GM06990 (cell line): ENCODE measurements around the gene CDKL5.

Experiments
- DNase-seq: peaks from one replicate; pipeline ENCODE4 v3.0.0-alpha.2; 2011; ENCODE audit not compliant: insufficient read length; ENCODE audit errors: extremely low read depth
- H3K27me3 ChIP-seq: replicated peaks from 2 replicates; pipeline ENCODE4 v1.6.0; 2011; ENCODE audit warnings: low read length; ENCODE audit not compliant: control insufficient read depth, insufficient read depth
- H3K36me3 ChIP-seq: 2 replicates; pipeline ENCODE4 v1.5.1; 2011; ENCODE audit warnings: low read length; ENCODE audit not compliant: control insufficient read depth, insufficient read depth
- H3K4me3 ChIP-seq: replicated peaks from 2 replicates; pipeline ENCODE4 v1.5.1; 2011; ENCODE audit warnings: low read depth, mild to moderate bottlenecking, control low read depth, low read length
- TF ChIP-seq, protein P1 (sequence below): IDR thresholded peaks from 2 replicates; pipeline ENCODE4 v1.5.1; 2011; ENCODE audit warnings: low read length, control low read depth, mild to moderate bottlenecking, inconsistent platforms; ENCODE audit not compliant: insufficient read depth, poor library complexity, severe bottlenecking

The CDKL5 gene

DNA sequence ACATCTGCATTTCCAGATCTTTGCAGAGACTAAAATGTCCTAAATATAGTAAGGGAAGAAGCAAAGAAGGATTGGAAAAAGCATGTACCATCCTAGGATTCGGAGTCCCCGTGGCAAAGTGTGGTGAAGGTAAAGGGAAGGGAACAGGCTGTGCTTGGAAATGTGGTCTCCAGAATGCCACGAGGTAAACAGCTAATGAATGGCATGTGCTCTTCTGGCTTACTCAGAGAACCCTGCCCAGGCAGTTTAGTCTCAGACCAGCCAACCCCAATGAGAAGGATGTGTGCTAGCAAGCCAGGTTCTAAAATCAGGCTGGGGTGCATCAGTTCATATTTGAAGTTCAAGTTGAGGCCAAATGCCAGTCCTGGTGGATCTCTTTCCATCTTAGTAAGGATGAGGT is 133.4 kb downstream of the CDKL5 start:
- no peaks in the 10 kb centered on the region for H3K36me3 ChIP-seq
- no peak for DNase-seq
- H3K27me3 ChIP-seq: no peaks in the 10 kb centered on the region
- TF ChIP-seq, protein P1, sequence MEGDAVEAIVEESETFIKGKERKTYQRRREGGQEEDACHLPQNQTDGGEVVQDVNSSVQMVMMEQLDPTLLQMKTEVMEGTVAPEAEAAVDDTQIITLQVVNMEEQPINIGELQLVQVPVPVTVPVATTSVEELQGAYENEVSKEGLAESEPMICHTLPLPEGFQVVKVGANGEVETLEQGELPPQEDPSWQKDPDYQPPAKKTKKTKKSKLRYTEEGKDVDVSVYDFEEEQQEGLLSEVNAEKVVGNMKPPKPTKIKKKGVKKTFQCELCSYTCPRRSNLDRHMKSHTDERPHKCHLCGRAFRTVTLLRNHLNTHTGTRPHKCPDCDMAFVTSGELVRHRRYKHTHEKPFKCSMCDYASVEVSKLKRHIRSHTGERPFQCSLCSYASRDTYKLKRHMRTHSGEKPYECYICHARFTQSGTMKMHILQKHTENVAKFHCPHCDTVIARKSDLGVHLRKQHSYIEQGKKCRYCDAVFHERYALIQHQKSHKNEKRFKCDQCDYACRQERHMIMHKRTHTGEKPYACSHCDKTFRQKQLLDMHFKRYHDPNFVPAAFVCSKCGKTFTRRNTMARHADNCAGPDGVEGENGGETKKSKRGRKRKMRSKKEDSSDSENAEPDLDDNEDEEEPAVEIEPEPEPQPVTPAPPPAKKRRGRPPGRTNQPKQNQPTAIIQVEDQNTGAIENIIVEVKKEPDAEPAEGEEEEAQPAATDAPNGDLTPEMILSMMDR: no peak
- H3K4me3 ChIP-seq: no peak overlapping the region

DNA sequence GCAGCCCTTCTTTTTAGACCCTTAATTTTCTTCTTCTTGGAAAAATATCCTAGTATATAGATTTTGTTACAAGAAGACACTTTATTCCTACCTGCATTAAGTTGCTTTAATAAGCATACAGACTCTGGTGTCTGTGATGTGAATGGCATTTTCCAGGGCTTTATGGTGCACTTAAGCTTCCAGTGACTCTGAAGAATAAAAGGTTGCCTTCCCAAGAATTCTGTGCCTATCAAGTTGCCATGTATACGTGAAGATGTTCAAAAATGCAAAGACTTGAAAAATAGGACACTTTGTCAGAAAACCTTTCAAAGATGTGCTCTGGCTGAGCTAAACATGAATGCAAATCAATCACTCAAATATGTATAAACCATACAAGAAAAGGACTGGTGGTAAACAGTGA is 135.6 kb downstream of the CDKL5 start:
- Histone ChIP-seq H3K27me3 (no peaks in the 10 kb centered on the region), H3K36me3 (no peaks in the 10 kb centered on the region), H3K4me3 (no peak overlapping the region)
- no peak for DNase-seq
- TF ChIP-seq, protein P1: no peak

DNA sequence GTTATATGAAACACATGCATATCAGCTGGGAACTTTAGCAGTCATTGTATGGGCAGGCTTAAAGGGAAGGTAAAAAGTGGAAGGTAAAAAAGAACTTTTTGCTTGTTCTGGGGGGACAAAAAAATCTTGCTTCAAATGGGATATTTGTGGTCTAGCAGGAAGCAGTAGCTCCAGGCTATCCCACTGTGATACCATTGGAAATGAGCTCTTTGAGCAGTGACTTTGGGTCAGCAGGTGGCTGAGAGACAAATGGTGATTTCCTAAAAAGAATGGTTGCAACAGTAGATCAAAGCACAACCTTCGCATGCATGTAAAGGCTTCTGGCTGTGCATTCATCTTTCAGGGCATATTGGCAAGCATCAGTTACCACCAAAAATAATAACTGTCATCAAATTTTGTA is 140.3 kb downstream of the CDKL5 start:
- no peak for DNase-seq
- Histone ChIP-seq H3K4me3 (no peak overlapping the region), H3K27me3 (no peaks in the 10 kb centered on the region), H3K36me3 (no peaks in the 10 kb centered on the region)
- TF ChIP-seq, protein P1: no peak

DNA sequence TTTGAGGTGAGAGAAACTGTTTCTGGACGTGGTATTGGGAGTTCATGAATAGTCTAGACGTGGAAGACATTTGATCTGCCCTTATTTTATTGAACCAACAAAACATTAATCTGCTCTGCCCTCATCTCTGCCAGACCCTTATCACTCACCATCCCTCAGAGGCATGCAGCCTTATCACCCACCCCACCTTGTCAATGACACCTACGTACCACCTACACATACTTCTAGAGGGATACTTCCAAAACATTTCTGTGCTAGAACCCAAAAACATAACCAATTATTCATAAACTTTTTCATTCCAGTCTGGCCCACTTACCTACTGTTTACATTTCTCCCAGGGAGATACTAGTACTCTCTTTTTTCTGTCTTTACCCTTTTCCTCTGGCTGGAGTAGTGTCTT is 141.3 kb downstream of the CDKL5 start:
- DNase-seq: no peak
- H3K36me3 ChIP-seq: no peaks in the 10 kb centered on the region
- no peaks in the 10 kb centered on the region; the same call in 1 of the 2 replicates for H3K27me3 ChIP-seq
- TF ChIP-seq, protein P1: no peak
- no peak overlapping the region for H3K4me3 ChIP-seq

DNA sequence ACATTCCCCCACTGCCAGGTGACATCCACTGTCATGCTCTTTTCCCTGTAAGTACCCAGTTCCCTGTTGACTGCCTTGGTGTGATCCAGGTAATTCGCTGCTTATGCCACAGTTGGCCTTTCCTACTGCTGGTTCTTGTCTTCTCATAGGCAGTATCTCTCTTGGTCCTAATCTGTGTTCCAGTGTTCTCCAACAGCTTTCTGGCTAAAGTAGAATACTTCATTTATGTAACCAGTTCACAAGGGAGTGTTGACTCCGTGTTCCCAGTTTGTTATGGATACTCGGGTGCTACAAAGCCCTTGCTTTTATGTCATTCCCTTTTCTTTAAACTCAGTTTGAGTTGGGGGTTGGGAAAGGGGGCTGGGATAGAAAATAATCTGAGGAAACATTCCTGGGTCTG is 148.1 kb downstream of the CDKL5 start:
- no peak for DNase-seq
- Histone ChIP-seq H3K27me3 (no peaks in the 10 kb centered on the region; the same call in 1 of the 2 replicates), H3K36me3 (no peaks in the 10 kb centered on the region), H3K4me3 (no peak overlapping the region)
- TF ChIP-seq, protein P1: no peak

DNA sequence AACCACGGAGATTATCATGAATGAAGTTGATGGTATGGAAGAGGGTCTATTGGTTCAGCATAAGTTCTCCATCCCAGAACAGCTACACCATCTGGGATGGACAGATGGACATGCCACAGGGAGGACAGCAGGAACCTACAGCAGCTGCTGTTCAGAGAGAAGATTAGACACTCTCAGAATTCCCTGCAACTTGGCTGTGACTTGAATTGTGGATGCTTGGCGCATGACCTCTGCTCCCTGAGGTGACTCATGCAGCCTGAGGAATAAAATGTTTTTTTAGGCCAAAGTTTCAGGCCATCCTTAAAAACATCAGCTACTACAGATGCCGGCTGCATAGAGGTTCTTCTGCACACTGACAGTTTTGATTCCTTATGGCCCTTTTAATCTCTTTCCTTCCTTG is 149.2 kb downstream of the CDKL5 start:
- DNase-seq: no peak
- H3K4me3 ChIP-seq: no peak overlapping the region
- no peaks in the 10 kb centered on the region; the same call in 1 of the 2 replicates for H3K27me3 ChIP-seq
- TF ChIP-seq, protein P1: no peak
- no peaks in the 10 kb centered on the region for H3K36me3 ChIP-seq
